RWPE1 (cell line): Measurements from ENCODE around the gene AGXT2.

ENCODE experiments used
- CTCF ChIA-PET: fragments of 350-600 bp; sonication (Branson Sonifier 250); formaldehyde crosslinking; extraction: SDS; loops from one replicate; lab custom pipeline; 2021; lab: Yijun Ruan, JAX
- POLR2A ChIA-PET: fragments of 400-600 bp; formaldehyde crosslinking; extraction: SDS; loops from one replicate; lab custom pipeline; 2020; ENCODE audit warnings: antibody characterized with exemption; ENCODE audit not compliant: low non-redundant PET; lab: Yijun Ruan, JAX
- DNase-seq: peaks from one replicate; pipeline ENCODE4 v3.0.0; 2012; ENCODE audit warnings: low spot score
- H3K27ac ChIP-seq: fragments of 450-650 bp; 2 replicates; pipeline ENCODE4 v1.5.1; 2017
- TF ChIP-seq, protein P1 (sequence below): fragments of 450-650 bp; conservative IDR thresholded peaks from 2 replicates; pipeline ENCODE4 v1.5.1; 2017; ENCODE audit warnings: low read depth, mild to moderate bottlenecking

Gene AGXT2

GRCh38 chr5:34957857-34958690 is 89.7 kb downstream of the AGXT2 start:
- TF ChIP-seq, protein P1, sequence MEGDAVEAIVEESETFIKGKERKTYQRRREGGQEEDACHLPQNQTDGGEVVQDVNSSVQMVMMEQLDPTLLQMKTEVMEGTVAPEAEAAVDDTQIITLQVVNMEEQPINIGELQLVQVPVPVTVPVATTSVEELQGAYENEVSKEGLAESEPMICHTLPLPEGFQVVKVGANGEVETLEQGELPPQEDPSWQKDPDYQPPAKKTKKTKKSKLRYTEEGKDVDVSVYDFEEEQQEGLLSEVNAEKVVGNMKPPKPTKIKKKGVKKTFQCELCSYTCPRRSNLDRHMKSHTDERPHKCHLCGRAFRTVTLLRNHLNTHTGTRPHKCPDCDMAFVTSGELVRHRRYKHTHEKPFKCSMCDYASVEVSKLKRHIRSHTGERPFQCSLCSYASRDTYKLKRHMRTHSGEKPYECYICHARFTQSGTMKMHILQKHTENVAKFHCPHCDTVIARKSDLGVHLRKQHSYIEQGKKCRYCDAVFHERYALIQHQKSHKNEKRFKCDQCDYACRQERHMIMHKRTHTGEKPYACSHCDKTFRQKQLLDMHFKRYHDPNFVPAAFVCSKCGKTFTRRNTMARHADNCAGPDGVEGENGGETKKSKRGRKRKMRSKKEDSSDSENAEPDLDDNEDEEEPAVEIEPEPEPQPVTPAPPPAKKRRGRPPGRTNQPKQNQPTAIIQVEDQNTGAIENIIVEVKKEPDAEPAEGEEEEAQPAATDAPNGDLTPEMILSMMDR = peak; percentile 71
- peak; percentile 36 for DNase-seq
- ChIA-PET CTCF (interaction anchor here (0.5 to 0.7 kb wide), 4 partner anchors 13 to 393 kb away, joined by 3 to 6 read pairs (median 4); no protein-coding TSS in a partner anchor), POLR2A (no interaction called here)
- no peak overlapping the region for H3K27ac ChIP-seq

DNA sequence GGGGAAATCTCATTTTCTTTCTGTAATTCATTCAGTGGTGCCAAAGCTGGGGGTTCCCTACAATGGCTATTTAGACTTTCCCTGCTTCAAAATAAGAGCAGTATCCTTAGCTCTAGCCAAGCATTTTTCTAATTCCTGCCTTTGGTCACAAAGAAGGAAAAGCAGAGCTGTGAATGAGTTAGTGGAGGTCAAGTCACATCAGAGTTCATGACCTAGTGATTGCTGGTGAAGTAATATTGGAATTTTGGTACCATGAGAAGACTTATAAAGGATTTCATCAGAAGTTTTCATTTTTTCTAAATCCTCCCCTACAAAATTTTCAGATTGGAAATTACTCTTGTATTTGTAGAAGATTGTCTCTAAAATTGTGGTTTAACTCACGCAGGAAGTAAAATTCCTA is 90.4 kb downstream of the AGXT2 start:
- ChIA-PET CTCF (interaction anchor here (0.5 to 0.7 kb wide), 4 partner anchors 13 to 66 kb away, joined by 3 to 6 read pairs (median 3); no protein-coding TSS in a partner anchor), POLR2A (no interaction called here)

More for the DNA sequence above, 90.4 kb downstream of the AGXT2 start:
- DNase-seq = no peak
- H3K27ac ChIP-seq = no peak overlapping the region
- TF ChIP-seq, protein P1 = no peak
